Small intestine (tissue), 16 donors: ENCODE measurements around the gene C1orf167. TPM values are rescaled to one million over a fixed set of nuclear protein-coding genes. Genes with fewer than 3 reads are reported as not detected.

Experiments
- DNase-seq, 2 donors: peaks; one replicate each; pipeline versions ENCODE4 v3.0.0 to v3.0.0-alpha.2; 2013
- FAIRE-seq: peaks from 2 replicates; lab custom pipeline; 2012; peaks lifted over from hg19 to GRCh38; lab: Jason Lieb, UNC
- H3K27ac ChIP-seq, 3 donors: one replicate each; pipeline ENCODE4 v1.5.1; 2013; ENCODE audit warnings: low read length in 2 of 3, mild to moderate bottlenecking in 2 of 3, control low read depth in 1 of 3, inconsistent platforms in 1 of 3, low read depth in 1 of 3, moderate library complexity in 1 of 3
- H3K27me3 ChIP-seq, 3 donors: one replicate each; pipeline ENCODE4 v1.6.1; 2013; ENCODE audit warnings: low read length in 3 of 3, inconsistent platforms in 1 of 3; ENCODE audit not compliant: control insufficient read depth in 3 of 3, insufficient read depth in 3 of 3
- H3K36me3 ChIP-seq, 3 donors: one replicate each; pipeline ENCODE4 v1.6.1; 2013; ENCODE audit warnings: low read length in 3 of 3, inconsistent platforms in 1 of 3, low read depth in 1 of 3, mild to moderate bottlenecking in 1 of 3, moderate library complexity in 1 of 3; ENCODE audit not compliant: control insufficient read depth in 3 of 3, insufficient read depth in 2 of 3
- H3K4me1 ChIP-seq, 3 donors: one replicate each; pipeline ENCODE4 v1.6.1; 2013; ENCODE audit warnings: low read length in 2 of 3, inconsistent platforms in 1 of 3, low read depth in 1 of 3, mild to moderate bottlenecking in 1 of 3, moderate library complexity in 1 of 3; ENCODE audit not compliant: control insufficient read depth in 3 of 3, insufficient read depth in 2 of 3
- H3K4me3 ChIP-seq, 3 donors: one replicate each; pipeline ENCODE4 v1.5.1; 2013; ENCODE audit warnings: low read length in 3 of 3, control low read depth in 1 of 3, inconsistent platforms in 1 of 3, low read depth in 1 of 3, mild to moderate bottlenecking in 1 of 3, moderate library complexity in 1 of 3
- H3K9me3 ChIP-seq, 2 donors: one replicate each; pipeline ENCODE4 v1.6.1; 2013; ENCODE audit warnings: low read depth in 1 of 2, low read length in 1 of 2; ENCODE audit not compliant: control insufficient read depth in 2 of 2, insufficient read depth in 1 of 2
- WGBS, 3 donors: extraction: QIAGEN DNeasy Blood & Tissue Kit; methylation state at CpG; one replicate each; pipeline ENCODE4 v1.1.7; 2013; 5-methylcytosine and 5-hydroxymethylcytosine counted together
- long read RNA-seq, 10 donors: transcript quantifications; one replicate each; lab custom pipeline, GENCODE V29; 2026
- polyA plus RNA-seq, 4 donors: library from polyadenylated mRNA; stranded (reverse) in 3 of 4; unstranded in 1 of 4; fragments of 200-250 nt in 3 of 4; fragments of 120-200 nt in 1 of 4; gene quantifications; one replicate each; pipeline versions ENCODE4 v1.2.1 to v1.2.3, GENCODE V29; 2013
- donor health status: healthy with polysubstance abuse.
- donor health status: control.
- donor health status: control.
- donor health status: Bipolar disorder and iron deficiency.
- donor health status: healthy.

The C1orf167 gene
- 1 to 10 TPM in 3 of 4 donors, under 1 TPM in 1; 0.10 to 2.4 (median 1.4) TPM for polyA plus RNA-seq
- long read RNA-seq, donor 1, result 0 reads
- long read RNA-seq, donor 2, result 0 reads
- long read RNA-seq, donor 3, result 0 reads
- long read RNA-seq, donor 4, result 0 reads
- long read RNA-seq, donor 5, result 0 reads
- long read RNA-seq, donor 6, result 0 reads
- long read RNA-seq, donor 7, result 0 reads
- long read RNA-seq, donor 8, result 0 reads
- long read RNA-seq, donor 9, result 0 reads
- long read RNA-seq, donor 10, result 0 reads

GRCh38 chr1:11761988-11762406 lies at the start of gene C1orf167:
Gene C1orf167, plus strand, starts transcription at chr1:11762193. Its CDS starts 2,208 bp downstream, at chr1:11764401.
- Histone ChIP-seq H3K9me3 (no peaks in the 10 kb centered on the region), H3K27me3 (peaks cover 0 to 16% (median 2%) of the 10 kb centered on the region in 3 donors), H3K4me1 (no peaks in the 10 kb centered on the region), H3K36me3 (no peaks in the 10 kb centered on the region), H3K27ac (no peak within 1 kb of the TSS), H3K4me3 (no peak within 1 kb of the TSS)
- DNase-seq (peak in 1 of 2 donors; percentile 37), FAIRE-seq (no peak)
- 4 to 7% (median 5%) methylated on average over 21 to 29 of the region's 29 CpGs for WGBS, 3 donors

GRCh38 chr1:11712285-11712684 lies 49.7 kb upstream of the C1orf167 start:
- Histone ChIP-seq H3K4me1 (no peaks in the 10 kb centered on the region), H3K4me3 (no peak overlapping the region), H3K27ac (no peak overlapping the region), H3K36me3 (no peaks in the 10 kb centered on the region), H3K9me3 (no peaks in the 10 kb centered on the region), H3K27me3 (peaks cover 0 to 3% (median 0%) of the 10 kb centered on the region in 3 donors)
- FAIRE-seq, result no peak
- WGBS, 3 donors, result 85 to 93% (median 88%) methylated on average over 8 of the region's 8 CpGs
- no peak for DNase-seq

- DNase-seq (no peak), FAIRE-seq (no peak)
- WGBS, 3 donors, result 73 to 81% (median 81%) methylated on average over 11 of the region's 11 CpGs
Observed at GRCh38 chr1:11713095-11713494, 48.9 kb upstream of the C1orf167 start.

GRCh38 chr1:11714831-11715575 lies 47.0 kb upstream of the C1orf167 start:
- Histone ChIP-seq H3K27ac (no peak overlapping the region), H3K4me1 (peaks cover 0 to 2% (median 0%) of the 10 kb centered on the region in 3 donors), H3K4me3 (no peak overlapping the region), H3K9me3 (no peaks in the 10 kb centered on the region), H3K36me3 (no peaks in the 10 kb centered on the region), H3K27me3 (peaks cover 0 to 9% (median 0%) of the 10 kb centered on the region in 3 donors)
- DNase-seq, result no peak
- WGBS, 3 donors, result 80 to 84% (median 84%) methylated on average over 24 of the region's 24 CpGs
- no peak for FAIRE-seq

More at GRCh38 chr1:11713095-11713494, 48.9 kb upstream of the C1orf167 start:
- Histone ChIP-seq H3K9me3 (no peaks in the 10 kb centered on the region), H3K27me3 (peaks cover 0 to 3% (median 0%) of the 10 kb centered on the region in 3 donors), H3K4me1 (no peaks in the 10 kb centered on the region), H3K4me3 (no peak overlapping the region), H3K27ac (no peak overlapping the region), H3K36me3 (no peaks in the 10 kb centered on the region)

GRCh38 chr1:11719313-11720032 lies 42.5 kb upstream of the C1orf167 start:
- H3K27me3 ChIP-seq, result peaks cover 0 to 9% (median 0%) of the 10 kb centered on the region in 3 donors
- no peaks in the 10 kb centered on the region for H3K9me3 ChIP-seq
- H3K27ac ChIP-seq, result peak overlapping the region in 2 of 3 donors; percentile 74 to 91
- peak; percentile 67 to 76 for DNase-seq
- 4 to 7% (median 7%) methylated on average over 44 of the region's 44 CpGs for WGBS, 3 donors
- H3K4me3 ChIP-seq, result peak overlapping the region in 2 of 3 donors; percentile 32 to 49
- H3K4me1 ChIP-seq, result peaks cover 0 to 2% (median 0%) of the 10 kb centered on the region in 3 donors
- no peak for FAIRE-seq
- H3K36me3 ChIP-seq, result no peaks in the 10 kb centered on the region

GRCh38 chr1:11720033-11720376 lies 42.0 kb upstream of the C1orf167 start:
- H3K36me3 ChIP-seq, result no peaks in the 10 kb centered on the region
- FAIRE-seq (no peak), DNase-seq (no peak)
- no peaks in the 10 kb centered on the region for H3K9me3 ChIP-seq
- 54 to 77% (median 69%) methylated on average over 12 of the region's 12 CpGs for WGBS, 3 donors
- H3K4me1 ChIP-seq, result peaks cover 0 to 2% (median 0%) of the 10 kb centered on the region in 3 donors
- H3K27me3 ChIP-seq, result peaks cover 0 to 9% (median 0%) of the 10 kb centered on the region in 3 donors
- H3K4me3 ChIP-seq, result no peak overlapping the region
- H3K27ac ChIP-seq, result no peak overlapping the region

GRCh38 chr1:11720525-11720924 lies 41.5 kb upstream of the C1orf167 start:
- DNase-seq (no peak), FAIRE-seq (no peak)
- Histone ChIP-seq H3K27ac (no peak overlapping the region), H3K4me3 (no peak overlapping the region), H3K4me1 (peaks cover 0 to 2% (median 0%) of the 10 kb centered on the region in 3 donors), H3K36me3 (no peaks in the 10 kb centered on the region), H3K27me3 (peaks cover 0 to 8% (median 0%) of the 10 kb centered on the region in 3 donors), H3K9me3 (no peaks in the 10 kb centered on the region)
- WGBS, 3 donors, result 66 to 72% (median 67%) methylated on average over 4 of the region's 4 CpGs

GRCh38 chr1:11721311-11721710 lies 40.7 kb upstream of the C1orf167 start:
- 31 to 68% (median 44%) methylated on average over 4 of the region's 4 CpGs for WGBS, 3 donors
- no peak for FAIRE-seq

More at GRCh38 chr1:11721311-11721710, 40.7 kb upstream of the C1orf167 start:
- Histone ChIP-seq H3K36me3 (no peaks in the 10 kb centered on the region), H3K27ac (no peak overlapping the region), H3K9me3 (no peaks in the 10 kb centered on the region), H3K4me1 (peaks cover 0 to 2% (median 0%) of the 10 kb centered on the region in 3 donors), H3K4me3 (no peak overlapping the region), H3K27me3 (peaks cover 0 to 6% (median 0%) of the 10 kb centered on the region in 3 donors)
- no peak for DNase-seq
